HAP-1 (cell line): Measurements from ENCODE around the gene SEC61A2.

Experiments used
- DNase-seq, 2 experiments: peaks; one replicate each; pipeline ENCODE4 v3.0.0-alpha.2; 2016 to 2020; ENCODE audit warnings: low spot score in 2 of 2
- H3K27me3 ChIP-seq: fragments of 250-450 bp; sonication (Bioruptor Pico); 2 replicates; pipeline ENCODE4 v1.5.1; 2020; ENCODE audit warnings: low read depth, mild to moderate bottlenecking, moderate library complexity
- H3K36me3 ChIP-seq: fragments of 250-450 bp; sonication (Bioruptor Pico); replicated peaks from 2 replicates; pipeline ENCODE4 v1.5.1; 2020; ENCODE audit warnings: mild to moderate bottlenecking
- H3K4me1 ChIP-seq: fragments of 250-450 bp; sonication (Bioruptor Pico); 2 replicates; pipeline ENCODE4 v1.5.1; 2020; ENCODE audit warnings: mild to moderate bottlenecking
- H3K4me3 ChIP-seq: fragments of 250-450 bp; sonication (Bioruptor Pico); 2 replicates; pipeline ENCODE4 v1.5.1; 2020; ENCODE audit warnings: mild to moderate bottlenecking, moderate library complexity
- H3K9me3 ChIP-seq: fragments of 250-450 bp; sonication (Bioruptor Pico); 2 replicates; pipeline ENCODE4 v1.5.1; 2020; ENCODE audit warnings: mild to moderate bottlenecking, moderate library complexity
- in situ Hi-C: fragments of 300-500 bp; cut with MboI; formaldehyde crosslinking; loops from 3 replicates; pipeline ENCODE4 v1.14.3; 2020; ENCODE audit warnings: low sequenced_read_pairs, inconsistent platforms, mixed read lengths

The SEC61A2 gene

DNA sequence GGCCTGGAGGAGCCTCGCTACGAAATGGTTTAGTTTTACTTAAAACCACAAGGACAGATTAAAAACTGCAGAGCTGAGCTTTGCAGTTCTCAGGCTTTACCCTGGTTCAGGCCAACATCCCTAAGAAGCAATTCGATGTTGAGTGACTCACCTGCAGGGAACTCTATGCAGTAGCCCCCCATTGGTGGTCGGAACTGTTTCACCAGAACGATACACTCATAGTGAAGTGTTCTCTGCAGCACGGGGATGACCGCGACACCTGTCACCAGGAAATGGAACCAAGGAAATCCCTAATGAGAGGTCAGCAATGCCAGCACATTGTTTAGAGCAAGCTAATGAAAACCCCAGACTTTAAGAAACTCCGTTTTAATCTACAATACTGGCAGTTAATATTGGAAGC, 48.2 kb downstream of the SEC61A2 start:
- Histone ChIP-seq H3K4me1 (peaks cover 15% of the 10 kb centered on the region), H3K9me3 (no peaks in the 10 kb centered on the region), H3K36me3 (peaks cover 61% of the 10 kb centered on the region), H3K4me3 (no peak overlapping the region), H3K27me3 (no peaks in the 10 kb centered on the region)
- DNase-seq, result no peak
- in situ Hi-C loops, result no loop called here

- in situ Hi-C loops, result no loop called here
- DNase-seq, result no peak
- Histone ChIP-seq H3K36me3 (peaks cover 56% of the 10 kb centered on the region), H3K4me1 (peaks cover 15% of the 10 kb centered on the region), H3K27me3 (no peaks in the 10 kb centered on the region), H3K4me3 (no peak overlapping the region), H3K9me3 (no peaks in the 10 kb centered on the region)
Measured at GRCh38 chr10:12179606-12180170, 50.2 kb downstream of the SEC61A2 start.

GRCh38 chr10:12180221-12180974, 50.9 kb downstream of the SEC61A2 start:
- Histone ChIP-seq H3K36me3 (peaks cover 56% of the 10 kb centered on the region), H3K27me3 (no peaks in the 10 kb centered on the region), H3K9me3 (no peaks in the 10 kb centered on the region), H3K4me3 (no peak overlapping the region), H3K4me1 (peaks cover 15% of the 10 kb centered on the region)
- in situ Hi-C loops, result no loop called here
- DNase-seq, result peak; percentile 62 to 66

DNA sequence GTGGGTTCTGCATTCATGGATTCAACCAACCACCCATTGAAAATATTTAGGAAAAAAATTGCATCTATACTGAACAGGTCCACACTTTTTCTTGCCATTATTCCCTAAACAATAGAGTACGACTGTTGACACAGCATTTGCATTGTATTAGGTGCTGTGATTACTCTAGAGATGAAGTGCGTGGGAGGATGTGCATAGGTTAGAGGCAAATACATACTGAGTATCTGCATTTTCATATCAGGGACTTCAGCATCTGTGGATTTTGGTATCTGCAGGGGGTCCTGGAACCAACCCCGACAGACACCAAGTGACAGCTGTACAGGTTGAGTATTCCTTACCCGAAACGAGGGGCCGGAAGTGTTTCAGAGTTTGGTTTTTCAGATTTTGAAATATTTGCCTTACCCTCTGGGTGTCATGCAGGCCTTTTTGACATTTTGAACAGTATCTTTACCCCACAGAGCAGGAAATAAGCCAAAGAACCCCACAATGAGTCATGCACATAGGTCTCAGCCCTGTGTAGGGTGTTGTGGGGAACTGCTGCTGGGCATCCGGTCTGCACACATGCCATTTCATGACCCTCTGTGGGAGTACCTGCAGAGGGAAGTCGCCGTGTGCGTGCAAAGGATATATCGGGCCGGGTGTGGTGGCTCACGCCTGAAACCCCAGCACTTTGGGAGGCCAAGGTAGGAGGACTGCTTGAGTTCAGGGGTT, 51.7 kb downstream of the SEC61A2 start:
- in situ Hi-C loops, result no loop called here
- Histone ChIP-seq H3K4me1 (peaks cover 15% of the 10 kb centered on the region), H3K4me3 (no peak overlapping the region), H3K36me3 (peaks cover 58% of the 10 kb centered on the region), H3K27me3 (no peaks in the 10 kb centered on the region), H3K9me3 (no peaks in the 10 kb centered on the region)
- peak; percentile 26 to 61 for DNase-seq

DNA sequence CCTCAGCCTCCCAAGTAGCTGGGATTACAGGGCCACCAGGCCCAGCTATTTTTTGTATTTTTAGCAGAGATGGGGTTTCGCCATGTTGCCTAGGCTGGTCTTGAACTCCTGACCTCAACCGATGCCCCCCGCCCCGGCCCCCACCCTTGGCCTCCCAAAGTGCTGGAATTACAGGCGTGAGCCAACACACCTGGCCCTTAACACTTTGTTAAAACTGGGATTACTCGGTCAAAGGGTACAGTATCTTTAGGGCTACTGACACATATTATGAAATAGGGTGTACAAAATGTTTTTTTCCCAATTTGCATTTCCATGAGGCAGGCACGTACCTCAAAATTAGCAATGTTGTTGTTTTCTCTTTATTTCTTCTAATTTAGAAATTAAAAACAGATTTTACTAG, 54.7 kb downstream of the SEC61A2 start:
- Histone ChIP-seq H3K9me3 (no peaks in the 10 kb centered on the region), H3K36me3 (peaks cover 47% of the 10 kb centered on the region), H3K4me1 (peaks cover 15% of the 10 kb centered on the region), H3K27me3 (no peaks in the 10 kb centered on the region), H3K4me3 (no peak overlapping the region)
- in situ Hi-C loops, result no loop called here
- no peak for DNase-seq

DNA sequence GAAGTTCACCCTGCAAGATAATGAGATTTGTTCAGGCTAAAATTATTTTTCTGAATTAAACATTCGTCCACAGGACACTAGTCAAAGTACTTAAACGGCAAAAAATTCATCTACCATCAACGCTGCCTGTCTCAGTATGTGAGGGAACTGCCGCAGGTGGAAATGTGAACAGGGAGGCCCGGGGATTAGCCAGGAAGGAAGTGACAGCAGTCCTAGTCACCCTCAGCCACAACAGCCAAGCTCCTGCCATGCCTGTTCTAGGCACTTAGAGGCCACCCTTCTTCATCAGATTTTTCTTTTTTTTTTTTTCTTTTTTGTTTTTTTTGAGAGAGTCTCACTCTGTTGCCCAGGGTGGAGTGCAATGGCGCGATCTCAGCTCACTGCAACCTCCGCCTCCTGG, 56.8 kb downstream of the SEC61A2 start:
- Histone ChIP-seq H3K9me3 (no peaks in the 10 kb centered on the region), H3K36me3 (peaks cover 40% of the 10 kb centered on the region), H3K27me3 (no peaks in the 10 kb centered on the region), H3K4me1 (peaks cover 1% of the 10 kb centered on the region), H3K4me3 (no peak overlapping the region)
- in situ Hi-C loops, result no loop called here
- DNase-seq, result no peak

DNA sequence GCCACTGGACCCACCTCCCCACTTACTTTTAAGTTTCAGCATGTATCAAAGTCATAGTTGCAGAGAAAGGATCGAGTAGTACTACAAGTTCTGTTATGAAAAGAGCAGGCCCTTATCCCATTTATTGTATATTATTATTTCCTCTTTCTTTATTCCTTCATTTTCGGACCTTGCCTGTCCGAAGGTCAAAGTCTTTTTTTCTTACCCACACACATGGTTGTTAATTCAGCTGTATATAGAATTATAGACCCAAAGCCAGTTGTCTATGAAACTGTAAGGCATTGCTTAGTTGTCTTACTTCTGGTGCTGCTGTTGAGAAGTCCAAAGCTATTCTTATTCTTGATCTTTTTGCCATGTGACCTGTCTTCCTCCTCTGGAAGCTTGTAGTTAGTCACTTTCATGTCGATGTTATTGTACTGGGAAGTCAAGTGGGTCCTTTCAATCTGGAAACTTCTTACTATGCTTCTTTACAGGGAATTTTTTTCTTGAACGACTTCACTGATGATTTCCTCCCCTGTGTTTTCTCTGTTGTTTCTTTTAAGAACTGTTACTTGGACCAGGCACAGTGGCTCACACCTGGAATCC, 57.9 kb downstream of the SEC61A2 start:
- H3K4me3 ChIP-seq, result no peak overlapping the region
- no peaks in the 10 kb centered on the region for H3K9me3 ChIP-seq
- no peaks in the 10 kb centered on the region for H3K27me3 ChIP-seq
- DNase-seq, result no peak
- H3K36me3 ChIP-seq, result peaks cover 45% of the 10 kb centered on the region
- H3K4me1 ChIP-seq, result no peaks in the 10 kb centered on the region
- in situ Hi-C loops, result no loop called here

GRCh38 chr10:12188656-12189055, 59.2 kb downstream of the SEC61A2 start:
- peaks cover 3% of the 10 kb centered on the region; the same call in 1 of the 2 replicates for H3K4me1 ChIP-seq
- H3K36me3 ChIP-seq, result peaks cover 39% of the 10 kb centered on the region
- in situ Hi-C loops, result no loop called here
- H3K9me3 ChIP-seq, result no peaks in the 10 kb centered on the region
- no peak for DNase-seq
- no peaks in the 10 kb centered on the region for H3K27me3 ChIP-seq
- no peak overlapping the region for H3K4me3 ChIP-seq

DNA sequence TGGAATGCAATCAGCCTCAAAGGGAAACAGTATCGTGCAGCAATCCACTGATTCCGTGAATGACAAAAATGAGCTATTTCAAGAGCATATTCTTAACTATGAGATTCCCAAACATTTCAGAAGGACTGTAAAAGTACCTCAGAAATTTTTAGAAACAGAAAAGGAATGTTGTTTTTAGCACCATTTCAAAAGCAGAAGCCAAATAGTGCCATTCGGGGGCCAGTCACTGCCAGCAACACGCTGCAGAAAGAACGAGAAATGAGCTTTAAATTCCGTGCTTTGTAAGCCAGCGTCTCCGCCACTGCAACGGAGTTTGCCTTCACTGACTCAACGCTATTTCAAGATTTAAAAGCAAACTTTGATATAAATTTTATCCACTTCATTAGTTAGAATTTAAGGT, 59.9 kb downstream of the SEC61A2 start:
- no peaks in the 10 kb centered on the region for H3K27me3 ChIP-seq
- H3K4me3 ChIP-seq, result no peak overlapping the region
- peaks cover 36% of the 10 kb centered on the region for H3K36me3 ChIP-seq
- DNase-seq, result no peak
- H3K4me1 ChIP-seq, result peaks cover 8% of the 10 kb centered on the region
- in situ Hi-C loops, result no loop called here
- no peaks in the 10 kb centered on the region for H3K9me3 ChIP-seq

DNA sequence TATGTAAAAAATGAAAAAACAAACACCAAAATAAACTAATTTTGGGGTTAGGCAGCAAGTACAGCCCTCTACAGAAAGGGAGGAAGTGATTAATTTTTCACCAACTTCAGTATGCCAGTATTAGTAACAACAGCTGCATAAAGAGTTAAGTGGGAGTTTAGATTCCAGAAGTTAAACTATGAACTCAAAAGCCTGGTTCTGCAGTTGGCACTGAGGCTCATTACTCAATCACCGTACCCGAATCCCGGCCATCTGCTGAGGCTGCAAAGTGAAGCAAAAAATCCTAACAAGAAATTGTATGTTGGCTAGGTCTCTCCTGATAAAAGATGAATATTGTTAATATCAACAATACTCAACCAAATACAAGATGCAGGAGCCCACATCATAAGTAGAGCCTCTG, 62.2 kb downstream of the SEC61A2 start:
- no peak for DNase-seq
- in situ Hi-C loops, result no loop called here
- H3K4me3 ChIP-seq, result no peak overlapping the region

DNA sequence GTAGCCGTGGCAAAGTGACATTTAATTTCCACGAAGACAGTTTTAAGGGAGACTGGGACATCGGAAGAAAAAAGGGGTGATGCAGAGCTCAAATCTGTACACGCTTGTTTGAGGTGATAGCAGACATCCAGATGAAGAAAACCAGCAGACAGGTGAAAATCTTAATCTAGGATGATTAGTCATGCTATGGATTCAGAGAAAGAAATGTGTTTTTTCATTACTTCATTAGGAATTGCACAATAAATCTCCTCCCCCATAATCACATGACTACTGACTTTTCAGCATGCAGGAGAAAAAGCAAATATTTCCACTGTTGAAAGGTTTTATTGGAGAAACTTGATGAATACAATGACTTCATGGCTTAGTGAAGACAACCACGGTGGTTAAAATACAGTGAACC, 63.7 kb downstream of the SEC61A2 start:
- H3K27me3 ChIP-seq, result no peaks in the 10 kb centered on the region
- peaks cover 14% of the 10 kb centered on the region for H3K4me1 ChIP-seq
- no peak for DNase-seq
- no peak overlapping the region for H3K4me3 ChIP-seq
- H3K36me3 ChIP-seq, result peaks cover 9% of the 10 kb centered on the region
- in situ Hi-C loops, result no loop called here
- no peaks in the 10 kb centered on the region for H3K9me3 ChIP-seq

More for the DNA sequence above, 62.2 kb downstream of the SEC61A2 start:
- peaks cover 15% of the 10 kb centered on the region for H3K36me3 ChIP-seq
- H3K4me1 ChIP-seq, result peaks cover 10% of the 10 kb centered on the region
- H3K9me3 ChIP-seq, result no peaks in the 10 kb centered on the region
- H3K27me3 ChIP-seq, result no peaks in the 10 kb centered on the region

- no peaks in the 10 kb centered on the region for H3K9me3 ChIP-seq
- peaks cover 14% of the 10 kb centered on the region for H3K4me1 ChIP-seq
- H3K36me3 ChIP-seq, result peaks cover 21% of the 10 kb centered on the region
- in situ Hi-C loops, result no loop called here
- no peaks in the 10 kb centered on the region for H3K27me3 ChIP-seq
- H3K4me3 ChIP-seq, result peak overlapping the region; percentile 69
- peak in 1 of 2 experiments; percentile 46 for DNase-seq
Measured at GRCh38 chr10:12194752-12195271, 65.3 kb downstream of the SEC61A2 start.

DNA sequence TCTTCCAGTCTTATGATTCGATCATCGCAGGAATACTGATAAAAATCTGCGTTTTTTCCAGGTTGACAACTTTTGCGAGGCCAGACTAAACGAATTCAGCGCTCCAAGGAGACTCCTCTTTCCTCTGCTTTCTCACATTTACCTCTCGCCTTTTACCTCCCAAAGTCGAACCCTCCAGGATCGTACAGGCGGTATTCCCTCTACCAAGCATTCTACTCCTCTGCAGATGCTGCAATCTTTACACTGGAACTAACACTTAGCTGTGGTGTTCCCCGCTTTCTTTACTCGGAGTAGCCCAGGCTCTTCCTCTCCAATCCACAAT, 65.8 kb downstream of the SEC61A2 start:
- in situ Hi-C loops, result no loop called here

More for the DNA sequence above, 65.8 kb downstream of the SEC61A2 start:
- Histone ChIP-seq H3K36me3 (peaks cover 23% of the 10 kb centered on the region), H3K27me3 (no peaks in the 10 kb centered on the region), H3K9me3 (no peaks in the 10 kb centered on the region), H3K4me1 (peaks cover 14% of the 10 kb centered on the region), H3K4me3 (peak overlapping the region; percentile 69)
- DNase-seq, result no peak
